Peyer's patch (tissue), 4 donors: ENCODE data around the gene PRKCG. TPM values are rescaled to one million over a fixed set of nuclear protein-coding genes. Genes with fewer than 3 reads are reported as not detected.
"Not testable (repeated sequence)": the region's sequence is repeated elsewhere in the genome, so short reads cannot be mapped to it uniquely, and the experiment has no call there.

Experiments used
- DNase-seq, 3 donors: peaks; one replicate each; pipeline ENCODE4 v3.0.0-alpha.2; 2017 to 2019
- H3K27ac ChIP-seq, 4 donors: fragments of 200-600 bp; sonication (generic); one replicate each; pipeline ENCODE4 v1.5.1; 2016 to 2019
- H3K27me3 ChIP-seq, 2 donors: fragments of 200-600 bp; sonication (generic); one replicate each; pipeline ENCODE4 v1.5.1; 2019
- H3K36me3 ChIP-seq, 3 donors: fragments of 200-600 bp; sonication (generic); one replicate each; pipeline ENCODE4 v1.5.1; 2016 to 2019
- H3K4me1 ChIP-seq, 4 donors: fragments of 200-600 bp; sonication (generic); one replicate each; pipeline ENCODE4 v1.5.1; 2016 to 2019
- H3K4me3 ChIP-seq, 4 donors: fragments of 200-600 bp; sonication (generic); 1 replicate in 3 of 4; 2 replicates in 1 of 4; pipeline ENCODE4 v1.5.1; 2016 to 2019; ENCODE audit warnings: mild to moderate bottlenecking in 1 of 4
- H3K9me3 ChIP-seq, 4 donors: fragments of 200-600 bp; sonication (generic); one replicate each; pipeline ENCODE4 v1.5.1; 2016 to 2019; ENCODE audit warnings: mild to moderate bottlenecking in 1 of 4
- CTCF ChIP-seq, 6 experiments: fragments of 450-650 bp in 4 of 6; fragments of 200-600 bp in 2 of 6; sonication (generic) in 1 of 6; IDR thresholded peaks; one replicate each; pipeline ENCODE4 v1.5.1; 2017 to 2019; ENCODE audit warnings: antibody characterized with exemption in 6 of 6, mild to moderate bottlenecking in 3 of 6, moderate library complexity in 1 of 6
- POLR2A ChIP-seq, 2 donors: fragments of 450-650 bp; IDR thresholded peaks; one replicate each; pipeline ENCODE4 v1.5.1; 2017; ENCODE audit warnings: antibody characterized with exemption in 2 of 2, mild to moderate bottlenecking in 2 of 2, moderate library complexity in 2 of 2
- total RNA-seq, 4 donors: library from RNA; depleted of rRNA; stranded (reverse); fragments of >200 nt; gene quantifications; one replicate each; pipeline ENCODE4 v1.1.0, GENCODE V29; 2016

PRKCG gene
- 1 to 10 TPM in 1 of 4 donors, under 1 TPM in 1, not detected in 2; 0.47 to 2.5 TPM for total RNA-seq

GRCh38 chr19:53881482-53882390 lies at the start of gene PRKCG:
TSS of gene PRKCG (plus strand) at chr19:53882197. CDS start at chr19:53882495, 298 bp downstream.
- H3K9me3 ChIP-seq = no peaks in the 10 kb centered on the region
- no peak within 1 kb of the TSS for H3K27ac ChIP-seq
- H3K4me1 ChIP-seq = peaks cover 3 to 32% (median 8%) of the 10 kb centered on the region in 4 donors
- DNase-seq = peak; percentile 28 to 73 (median 70)
- TF ChIP-seq CTCF (IDR thresholded peaks at IDR 0.05) (peak; percentile 28 to 57 (median 46)), POLR2A (IDR thresholded peaks at IDR 0.05) (no peak)
- H3K36me3 ChIP-seq = no peaks in the 10 kb centered on the region
- peaks cover 0 to 21% of the 10 kb centered on the region in 2 donors for H3K27me3 ChIP-seq
- H3K4me3 ChIP-seq = peak within 1 kb of the TSS; percentile 12 to 48 (median 30)

GRCh38 chr19:53832861-53833260 lies 49.1 kb upstream of the PRKCG start:
- not testable (repeated sequence) for H3K4me3 ChIP-seq, DNase-seq, H3K27me3 ChIP-seq, H3K36me3 ChIP-seq, H3K4me1 ChIP-seq, H3K9me3 ChIP-seq, H3K27ac ChIP-seq

- H3K4me1 ChIP-seq, DNase-seq, H3K9me3 ChIP-seq, H3K36me3 ChIP-seq, H3K4me3 ChIP-seq, H3K27ac ChIP-seq, H3K27me3 ChIP-seq: not testable (repeated sequence)
Measured at GRCh38 chr19:53838446-53838845, 43.6 kb upstream of the PRKCG start.

- not testable (repeated sequence) for H3K4me3 ChIP-seq, H3K36me3 ChIP-seq, H3K9me3 ChIP-seq, H3K27me3 ChIP-seq, H3K4me1 ChIP-seq, DNase-seq, H3K27ac ChIP-seq
Measured at GRCh38 chr19:53840241-53840640, 41.8 kb upstream of the PRKCG start.

GRCh38 chr19:53840914-53841313 lies 41.1 kb upstream of the PRKCG start:
- H3K9me3 ChIP-seq = not testable (repeated sequence)

GRCh38 chr19:53844849-53845246 lies 37.1 kb upstream of the PRKCG start:
- Histone ChIP-seq H3K36me3 (no peaks in the 10 kb centered on the region), H3K4me3 (no peak overlapping the region)
- no peak for DNase-seq

More at GRCh38 chr19:53840914-53841313, 41.1 kb upstream of the PRKCG start:
- not testable (repeated sequence) for H3K36me3 ChIP-seq, H3K4me1 ChIP-seq, H3K27ac ChIP-seq, H3K4me3 ChIP-seq, DNase-seq, H3K27me3 ChIP-seq

GRCh38 chr19:53847555-53847954 lies 34.4 kb upstream of the PRKCG start:
- Histone ChIP-seq H3K27me3 (no peaks in the 10 kb centered on the region), H3K9me3 (no peaks in the 10 kb centered on the region), H3K36me3 (no peaks in the 10 kb centered on the region), H3K4me3 (no peak overlapping the region), H3K4me1 (no peaks in the 10 kb centered on the region), H3K27ac (no peak overlapping the region)
- no peak for DNase-seq
- no peak for TF ChIP-seq CTCF (IDR thresholded peaks at IDR 0.05)
- TF ChIP-seq POLR2A (IDR thresholded peaks at IDR 0.05) = no peak

More at GRCh38 chr19:53844849-53845246, 37.1 kb upstream of the PRKCG start:
- no peaks in the 10 kb centered on the region for H3K9me3 ChIP-seq
- no peaks in the 10 kb centered on the region for H3K27me3 ChIP-seq
- H3K4me1 ChIP-seq = no peaks in the 10 kb centered on the region
- no peak overlapping the region for H3K27ac ChIP-seq
- TF ChIP-seq CTCF (IDR thresholded peaks at IDR 0.05) (no peak), POLR2A (IDR thresholded peaks at IDR 0.05) (no peak)
